KOPT-K1 (cell line): Measurements from ENCODE around the gene ME3.

Experiments used
- H3K27ac ChIP-seq: fragments of 200-600 bp; sonication (generic); 2 replicates; pipeline ENCODE4 v1.5.1; 2016; ENCODE audit warnings: antibody characterized with exemption, mild to moderate bottlenecking, low read depth, low read length; ENCODE audit not compliant: poor library complexity, severe bottlenecking
- H3K36me3 ChIP-seq: fragments of 200-600 bp; sonication (generic); 2 replicates; pipeline ENCODE4 v1.5.1; 2017; ENCODE audit warnings: antibody characterized with exemption, mild to moderate bottlenecking, low read length, moderate library complexity; ENCODE audit not compliant: insufficient read depth
- H3K9me3 ChIP-seq: fragments of 200-600 bp; sonication (generic); 2 replicates; pipeline ENCODE4 v1.5.1; 2017; ENCODE audit warnings: antibody characterized with exemption, low read length, mild to moderate bottlenecking; ENCODE audit not compliant: insufficient read depth, poor library complexity, severe bottlenecking

Gene ME3

DNA sequence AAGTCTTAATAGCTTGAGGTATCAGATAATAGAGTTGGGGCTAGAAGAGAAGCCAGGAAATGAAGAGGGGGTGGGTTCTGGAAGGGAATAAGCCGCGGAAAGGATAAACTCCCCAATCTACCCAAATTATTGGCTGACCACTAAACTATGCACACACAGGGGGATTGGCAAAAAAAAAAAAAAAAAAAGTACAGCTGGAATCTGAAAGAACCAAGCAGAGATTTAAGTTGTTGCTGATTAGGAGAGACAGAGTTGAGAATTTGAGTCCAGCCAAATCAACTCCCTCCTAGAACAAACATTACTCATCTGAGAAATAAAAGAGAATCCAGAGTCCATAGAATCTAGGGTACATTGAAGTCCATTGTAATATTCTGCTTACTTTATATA, 162.8 kb downstream of the ME3 start:
- no peak overlapping the region for H3K27ac ChIP-seq
- no peaks in the 10 kb centered on the region for H3K36me3 ChIP-seq
- no peaks in the 10 kb centered on the region for H3K9me3 ChIP-seq

- Histone ChIP-seq H3K36me3 (no peaks in the 10 kb centered on the region), H3K27ac (no peak overlapping the region), H3K9me3 (no peaks in the 10 kb centered on the region)
Measured at GRCh38 chr11:86508604-86509587, 163.5 kb downstream of the ME3 start.

- H3K36me3 ChIP-seq, result no peaks in the 10 kb centered on the region
- H3K9me3 ChIP-seq, result no peaks in the 10 kb centered on the region
- no peak overlapping the region for H3K27ac ChIP-seq
Measured at GRCh38 chr11:86507249-86507845, 165.1 kb downstream of the ME3 start.

DNA sequence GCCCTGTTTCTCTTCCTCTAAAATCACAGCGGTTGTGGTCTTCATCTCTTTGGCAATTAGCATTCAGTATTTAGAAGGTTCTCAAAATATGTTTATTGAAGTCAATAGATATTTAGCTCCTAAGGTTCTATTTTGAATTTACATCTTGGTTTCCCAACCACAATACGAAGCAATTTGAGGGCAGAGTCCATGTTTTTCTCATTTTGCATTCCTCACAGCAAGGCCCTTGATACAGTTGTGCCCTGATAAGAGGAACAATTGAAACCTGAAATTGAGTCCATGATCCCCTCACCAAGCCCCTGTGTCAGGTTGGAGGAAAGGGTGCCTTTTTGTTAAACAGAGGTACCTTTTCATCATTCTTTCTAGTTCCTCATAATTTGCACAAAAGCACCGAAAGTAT, 166.2 kb downstream of the ME3 start:
- H3K36me3 ChIP-seq, result no peaks in the 10 kb centered on the region
- H3K9me3 ChIP-seq, result no peaks in the 10 kb centered on the region
- H3K27ac ChIP-seq, result no peak overlapping the region

DNA sequence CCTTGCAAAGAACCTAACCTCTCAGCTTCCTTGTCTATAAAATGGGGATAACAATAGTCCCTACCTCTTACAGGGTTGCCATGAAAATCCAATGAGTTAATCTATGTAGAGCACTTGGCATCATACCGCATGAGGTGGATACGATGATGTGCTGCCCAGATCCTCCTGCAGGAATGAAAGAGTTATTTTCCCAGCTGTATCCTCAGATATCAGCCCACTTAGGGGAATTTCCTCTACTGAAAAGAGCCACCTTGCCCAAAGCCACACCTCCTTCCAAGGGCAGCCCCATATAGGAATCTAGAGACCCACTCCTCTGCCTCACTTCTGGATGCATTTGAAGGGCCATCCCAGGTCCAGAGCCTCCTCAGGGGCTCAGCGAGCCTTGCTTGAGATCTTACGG, 169.3 kb downstream of the ME3 start:
- Histone ChIP-seq H3K9me3 (no peaks in the 10 kb centered on the region), H3K36me3 (no peaks in the 10 kb centered on the region), H3K27ac (no peak overlapping the region)

DNA sequence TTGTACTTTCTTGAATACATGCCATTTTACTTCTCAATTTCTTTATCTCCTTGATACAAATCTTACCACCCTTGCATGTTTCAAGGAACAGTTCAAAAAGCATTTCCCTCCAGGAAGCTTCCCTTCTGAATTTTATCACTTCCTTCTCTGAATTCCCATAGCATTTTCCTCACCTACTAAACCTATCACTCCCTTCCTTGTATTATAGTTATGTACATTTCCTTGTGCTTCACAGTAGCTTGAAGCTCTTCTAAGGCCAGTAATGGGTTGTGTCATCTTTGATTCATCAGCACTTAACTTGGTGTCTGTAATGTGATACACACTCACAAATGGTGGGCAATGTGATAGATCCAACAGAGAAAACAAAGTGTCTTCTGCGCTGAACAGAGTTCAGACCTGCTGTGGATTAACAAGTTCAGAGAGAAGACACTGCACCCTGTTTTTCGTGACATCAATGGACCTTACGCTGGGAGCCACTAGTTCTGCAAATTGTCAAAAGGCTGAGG, 170.2 kb downstream of the ME3 start:
- H3K9me3 ChIP-seq, result no peaks in the 10 kb centered on the region
- H3K36me3 ChIP-seq, result no peaks in the 10 kb centered on the region
- H3K27ac ChIP-seq, result no peak overlapping the region

GRCh38 chr11:86500500-86501140, 171.8 kb downstream of the ME3 start:
- Histone ChIP-seq H3K9me3 (no peaks in the 10 kb centered on the region), H3K36me3 (no peaks in the 10 kb centered on the region), H3K27ac (no peak overlapping the region)

DNA sequence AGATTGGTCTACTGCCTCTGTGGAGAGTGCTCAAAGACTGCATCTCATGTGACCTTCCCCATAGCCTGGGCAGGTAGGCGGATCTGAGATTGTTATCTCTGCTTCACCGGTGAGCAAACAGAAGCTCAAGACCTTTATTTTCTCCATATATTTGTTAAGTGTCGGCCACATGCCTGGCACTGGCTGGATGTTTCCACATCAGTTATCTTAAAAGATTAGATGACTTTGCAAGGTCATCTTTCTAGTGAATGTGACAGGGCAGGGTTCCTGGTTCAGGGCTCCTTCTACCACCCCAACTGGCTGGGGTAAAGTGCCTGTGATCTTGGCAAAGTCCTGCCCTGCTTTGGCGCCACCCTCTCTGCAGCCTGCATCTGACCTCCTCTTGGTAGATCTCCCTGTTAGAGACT, 172.7 kb downstream of the ME3 start:
- Histone ChIP-seq H3K9me3 (no peaks in the 10 kb centered on the region), H3K36me3 (no peaks in the 10 kb centered on the region), H3K27ac (no peak overlapping the region)

GRCh38 chr11:86497836-86498235, 174.6 kb downstream of the ME3 start:
- no peaks in the 10 kb centered on the region for H3K9me3 ChIP-seq
- H3K36me3 ChIP-seq, result no peaks in the 10 kb centered on the region
- no peak overlapping the region for H3K27ac ChIP-seq

DNA sequence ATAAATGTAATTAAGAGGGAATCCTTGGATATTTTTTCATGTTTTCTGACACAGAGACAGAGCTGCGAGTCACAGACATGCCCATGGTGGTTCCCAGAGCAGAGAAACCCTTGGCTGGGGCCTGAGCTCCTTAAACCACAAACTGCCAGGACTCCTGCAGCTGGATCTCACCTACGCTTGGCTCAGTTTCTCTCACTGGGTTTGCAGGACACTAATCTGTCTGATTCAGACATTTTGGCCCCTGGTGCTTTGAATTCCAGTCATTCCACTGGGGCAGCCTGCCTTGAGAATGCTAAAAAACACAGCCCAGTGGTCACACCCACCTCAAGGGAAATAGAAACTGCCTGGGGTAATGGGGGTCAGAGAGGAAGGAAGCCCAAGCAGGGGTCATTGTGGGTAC, 175.1 kb downstream of the ME3 start:
- H3K36me3 ChIP-seq, result no peaks in the 10 kb centered on the region
- no peaks in the 10 kb centered on the region for H3K9me3 ChIP-seq
- H3K27ac ChIP-seq, result no peak overlapping the region

DNA sequence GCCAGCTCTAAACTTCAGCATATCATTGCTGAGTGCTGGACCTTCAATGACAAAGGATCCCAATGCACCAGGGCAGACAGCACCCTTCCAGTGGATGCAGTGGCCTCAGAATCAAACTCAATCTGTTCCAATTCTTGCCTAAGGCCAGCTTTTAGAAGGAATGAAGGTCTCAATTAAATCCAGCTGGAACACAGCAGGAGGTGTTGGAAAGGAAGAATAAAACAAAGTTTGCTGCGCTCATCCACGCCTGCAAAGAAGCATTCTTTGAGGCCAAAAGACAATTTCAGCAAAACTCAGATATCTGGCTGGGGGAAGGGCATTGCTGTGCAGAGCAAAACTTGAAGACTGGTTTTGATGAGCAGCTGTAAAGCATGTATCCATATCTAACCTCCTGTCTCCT, 177.1 kb downstream of the ME3 start:
- H3K27ac ChIP-seq, result no peak overlapping the region
- no peaks in the 10 kb centered on the region for H3K36me3 ChIP-seq
- no peaks in the 10 kb centered on the region for H3K9me3 ChIP-seq

DNA sequence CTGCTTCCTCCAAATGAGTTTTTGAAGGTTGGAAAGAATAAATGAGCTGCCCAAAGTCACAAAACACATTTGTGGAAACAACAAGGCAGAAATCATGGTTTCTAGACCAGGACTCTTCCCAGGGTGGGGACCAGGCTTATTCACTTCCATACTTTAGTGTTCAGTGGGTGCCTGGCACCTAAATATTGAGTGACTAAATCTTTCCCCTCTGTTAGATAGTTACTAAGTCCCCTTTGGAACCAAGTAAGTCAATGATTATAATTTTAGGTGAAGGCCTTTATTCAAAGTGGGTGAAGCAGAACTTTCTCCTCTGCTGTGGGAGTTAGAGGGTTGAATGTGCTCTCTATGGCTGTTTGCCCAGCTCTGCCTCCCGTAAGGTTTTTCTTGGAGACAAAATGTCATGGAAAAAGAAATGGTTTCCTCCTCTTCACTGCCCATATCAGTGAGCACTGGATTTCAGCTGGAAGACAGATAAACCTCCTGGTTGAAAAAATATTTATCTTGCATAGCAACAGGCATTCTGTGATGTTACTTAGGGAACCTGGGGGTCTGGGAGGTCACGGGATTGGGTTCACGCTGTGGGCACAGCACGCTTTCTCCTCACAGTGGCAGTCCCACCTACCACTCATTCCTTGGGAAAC, 179.9 kb downstream of the ME3 start:
- Histone ChIP-seq H3K9me3 (no peaks in the 10 kb centered on the region), H3K36me3 (no peaks in the 10 kb centered on the region), H3K27ac (no peak overlapping the region)

GRCh38 chr11:86491027-86491426, 181.4 kb downstream of the ME3 start:
- Histone ChIP-seq H3K36me3 (no peaks in the 10 kb centered on the region), H3K9me3 (no peaks in the 10 kb centered on the region), H3K27ac (no peak overlapping the region)

GRCh38 chr11:86490582-86490981, 181.8 kb downstream of the ME3 start:
- Histone ChIP-seq H3K36me3 (no peaks in the 10 kb centered on the region), H3K9me3 (no peaks in the 10 kb centered on the region)

GRCh38 chr11:86489442-86489841, 183.0 kb downstream of the ME3 start:
- Histone ChIP-seq H3K9me3 (no peaks in the 10 kb centered on the region), H3K27ac (no peak overlapping the region), H3K36me3 (no peaks in the 10 kb centered on the region)

More at GRCh38 chr11:86490582-86490981, 181.8 kb downstream of the ME3 start:
- no peak overlapping the region for H3K27ac ChIP-seq
